Immature natural killer cell (primary cell): ENCODE data around the gene ENTR1. TPM values are rescaled to one million over a fixed set of nuclear protein-coding genes. Genes with fewer than 3 reads are reported as not detected.

Experiments used
- polyA plus RNA-seq, 3 donors: library from polyadenylated mRNA; unstranded; fragments of 300-500 nt; fragmentation: Illumina TruSeq; gene quantifications; one replicate each; pipeline ENCODE4 v1.2.3, GENCODE V29; 2021

The ENTR1 gene
- polyA plus RNA-seq, 3 donors from 2014 or later, result 5.7 to 11.5 (median 6.2) TPM

Other genes with a start within 250 kb of the ENTR1 start
- gene LHX3, start 205.5 kb downstream of the ENTR1 start, polyA plus RNA-seq, result not detected
- gene QSOX2, start 164.8 kb downstream of the ENTR1 start, polyA plus RNA-seq, result under 1 TPM in 2 of 3 donors, not detected in 1; 0.59 to 0.89 TPM
- not detected for gene CCDC187, start 106.5 kb downstream of the ENTR1 start, polyA plus RNA-seq
- gene GPSM1, start 83.1 kb downstream of the ENTR1 start, polyA plus RNA-seq, result 1 to 10 TPM in 1 of 3 donors, under 1 TPM in 1, not detected in 1; 0.43 to 1.3 TPM
- gene DNLZ, start 46.9 kb downstream of the ENTR1 start, polyA plus RNA-seq, result 10 to 100 TPM; 58.4 to 77.4 (median 61.8) TPM
- under 1 TPM in 2 of 3 donors, not detected in 1; 0.28 to 0.56 TPM for gene CARD9, start 36.9 kb downstream of the ENTR1 start, polyA plus RNA-seq
- gene SNAPC4, start 10.4 kb downstream of the ENTR1 start, polyA plus RNA-seq, result 1 to 10 TPM in 2 of 3 donors, under 1 TPM in 1; 0.40 to 2.0 (median 1.0) TPM
- gene PMPCA, start within 50 bp of the ENTR1 start, polyA plus RNA-seq, result 10 to 100 TPM; 34.5 to 43.5 (median 42.6) TPM
- gene INPP5E, start 29.2 kb upstream of the ENTR1 start, polyA plus RNA-seq, result 1 to 10 TPM in 1 of 3 donors, under 1 TPM in 2; 0.85 to 4.4 (median 0.96) TPM
- gene SEC16A, start 72.4 kb upstream of the ENTR1 start, polyA plus RNA-seq, result 10 to 100 TPM in 2 of 3 donors, 1 to 10 TPM in 1; 3.9 to 46.0 (median 15.9) TPM
- 10 to 100 TPM in 1 of 3 donors, 1 to 10 TPM in 1, under 1 TPM in 1; 0.98 to 22.8 (median 4.3) TPM for gene NOTCH1, start 135.4 kb upstream of the ENTR1 start, polyA plus RNA-seq